SH-SY5Y (cell line): ENCODE data around the gene RECK.

Source experiments
- GATA2 ChIP-seq: IDR thresholded peaks from 2 replicates; pipeline ENCODE4 v1.6.1; 2011; ENCODE audit warnings: mild to moderate bottlenecking, low read depth, low read length
- GATA3 ChIP-seq: IDR thresholded peaks from 2 replicates; pipeline ENCODE4 v1.6.1; 2011; ENCODE audit warnings: low read depth, mild to moderate bottlenecking, low read length, moderate library complexity

DNA sequence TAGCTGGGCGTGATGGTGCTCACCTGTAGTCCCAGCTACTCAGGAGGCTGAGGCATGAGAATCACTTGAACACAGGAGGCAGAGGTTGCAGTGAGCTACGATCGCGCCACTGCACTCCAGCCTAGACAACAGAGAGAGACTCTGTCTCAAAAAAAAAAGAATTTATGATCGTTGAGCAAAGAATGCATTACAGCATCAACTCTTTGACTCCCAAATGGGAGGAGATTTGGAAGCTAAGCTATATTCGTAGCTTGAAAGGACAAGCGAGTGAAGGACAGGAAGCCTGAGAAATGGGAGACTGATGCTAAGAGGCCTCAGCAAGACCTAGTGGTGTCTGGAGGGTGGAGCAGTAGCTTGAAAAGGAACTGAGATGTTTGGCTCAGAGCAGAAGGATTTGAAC lies 122.2 kb downstream of the RECK start:
- no peak for TF ChIP-seq GATA2
- TF ChIP-seq GATA3: no peak
